ENCODE results near the gene LPP.

GRCh38 chr3:188223936-188224335 lies 70.0 kb downstream of the LPP start:
- TF ChIP-seq, protein P1, sequence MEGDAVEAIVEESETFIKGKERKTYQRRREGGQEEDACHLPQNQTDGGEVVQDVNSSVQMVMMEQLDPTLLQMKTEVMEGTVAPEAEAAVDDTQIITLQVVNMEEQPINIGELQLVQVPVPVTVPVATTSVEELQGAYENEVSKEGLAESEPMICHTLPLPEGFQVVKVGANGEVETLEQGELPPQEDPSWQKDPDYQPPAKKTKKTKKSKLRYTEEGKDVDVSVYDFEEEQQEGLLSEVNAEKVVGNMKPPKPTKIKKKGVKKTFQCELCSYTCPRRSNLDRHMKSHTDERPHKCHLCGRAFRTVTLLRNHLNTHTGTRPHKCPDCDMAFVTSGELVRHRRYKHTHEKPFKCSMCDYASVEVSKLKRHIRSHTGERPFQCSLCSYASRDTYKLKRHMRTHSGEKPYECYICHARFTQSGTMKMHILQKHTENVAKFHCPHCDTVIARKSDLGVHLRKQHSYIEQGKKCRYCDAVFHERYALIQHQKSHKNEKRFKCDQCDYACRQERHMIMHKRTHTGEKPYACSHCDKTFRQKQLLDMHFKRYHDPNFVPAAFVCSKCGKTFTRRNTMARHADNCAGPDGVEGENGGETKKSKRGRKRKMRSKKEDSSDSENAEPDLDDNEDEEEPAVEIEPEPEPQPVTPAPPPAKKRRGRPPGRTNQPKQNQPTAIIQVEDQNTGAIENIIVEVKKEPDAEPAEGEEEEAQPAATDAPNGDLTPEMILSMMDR (IDR thresholded peaks at IDR 0.05) = no peak
- TF ChIP-seq POLR2A (IDR thresholded peaks at IDR 0.05) = no peak
- TF ChIP-seq POLR2AphosphoS5 (IDR thresholded peaks at IDR 0.05) = no peak
- TF ChIP-seq EP300 (IDR thresholded peaks at IDR 0.05) = no peak

All from stomach (tissue), 4 donors.